HepG2 (cell line): ENCODE data around the gene ANKRD61. TPM values are rescaled to one million over a fixed set of nuclear protein-coding genes. Genes with fewer than 3 reads are reported as not detected.

ENCODE experiments used
- ATAC-seq: fragments of 200-7000 bp; cut with Tn5 transposase; 3 replicates; pipeline ENCODE4 v1.9.1; 2020; ENCODE audit warnings: mild to moderate bottlenecking, moderate library complexity
- BruUV-seq: library from RNA; stranded (reverse); fragments of 400-500 nt; replicated peaks from 2 replicates; lab custom pipeline; 2021; lab: Mats Ljungman, UMichigan
- CTCF ChIA-PET: fragments of 300-600 bp; formaldehyde crosslinking; extraction: SDS; loops from one replicate; lab custom pipeline; 2021; ENCODE audit warnings: low total read pairs, inconsistent platforms, low intra/inter-chr PET ratio; lab: Yijun Ruan, JAX
- POLR2A ChIA-PET: fragments of 350-600 bp; sonication (Branson Sonifier 250); formaldehyde crosslinking; loops from one replicate; lab custom pipeline; 2020; ENCODE audit warnings: antibody characterized with exemption, inconsistent platforms; lab: Yijun Ruan, JAX
- DNase-seq: peaks from one replicate; pipeline ENCODE4 v3.0.0-alpha.2; 2015; ENCODE audit warnings: low spot score
- FAIRE-seq: peaks from 3 replicates; lab custom pipeline; 2011; peaks lifted over from hg19 to GRCh38; lab: Jason Lieb, UNC
- H2AFZ ChIP-seq: one replicate; pipeline ENCODE4 v1.6.1; 2011; ENCODE audit warnings: low read length, inconsistent platforms
- H3K27ac ChIP-seq: fragments of 300-600 bp; 3 replicates; pipeline ENCODE4 v1.8.0; 2011; ENCODE audit warnings: mixed run types, mild to moderate bottlenecking, mixed read lengths, low read length, inconsistent platforms; ENCODE audit not compliant: insufficient read depth; ENCODE audit errors: extremely low read length
- H3K27me3 ChIP-seq, 2 experiments: fragments of 200-600 bp in 1 of 2; 2 replicates in 1 of 2; 3 replicates in 1 of 2; pipeline versions ENCODE4 v1.6.0 to v1.8.0; 2011; ENCODE audit warnings: low read length in 2 of 2, mild to moderate bottlenecking in 2 of 2, moderate library complexity in 2 of 2, inconsistent platforms in 1 of 2; ENCODE audit not compliant: insufficient read depth in 2 of 2, control insufficient read depth in 1 of 2
- H3K36me3 ChIP-seq, 2 experiments: fragments of 200-600 bp in 1 of 2; replicated peaks in 1 of 2; 2 replicates in 1 of 2; 3 replicates in 1 of 2; pipeline versions ENCODE4 v1.5.1 to v1.8.0; 2011; ENCODE audit warnings: low read length in 2 of 2, inconsistent platforms in 1 of 2; ENCODE audit not compliant: insufficient read depth in 2 of 2, control insufficient read depth in 1 of 2
- H3K4me1 ChIP-seq: 2 replicates; pipeline ENCODE4 v1.5.1; 2012; ENCODE audit warnings: low read length, inconsistent platforms; ENCODE audit not compliant: insufficient read depth
- H3K4me2 ChIP-seq: 2 replicates; pipeline ENCODE4 v1.6.0; 2011; ENCODE audit warnings: low read depth, low read length, inconsistent platforms
- H3K4me3 ChIP-seq, 3 experiments: fragments of 200-600 bp in 1 of 3; sonication (generic), shearing (Covaris generic) in 1 of 3; replicated peaks in 1 of 3; 2 replicates each; pipeline ENCODE4 v1.5.1; 2011 to 2016; ENCODE audit warnings: low read length in 3 of 3, inconsistent platforms in 2 of 3, low read depth in 2 of 3, mild to moderate bottlenecking in 2 of 3, control low read depth in 1 of 3, mixed read lengths in 1 of 3; ENCODE audit not compliant: insufficient read depth in 1 of 3
- H3K79me2 ChIP-seq: one replicate; pipeline ENCODE4 v1.6.1; 2011; ENCODE audit warnings: low read length, inconsistent platforms; ENCODE audit not compliant: insufficient read depth
- H3K9ac ChIP-seq: 2 replicates; pipeline ENCODE4 v1.6.0; 2011; ENCODE audit warnings: mild to moderate bottlenecking, low read depth, low read length, inconsistent platforms; ENCODE audit not compliant: insufficient read depth
- H3K9me3 ChIP-seq: 2 replicates; pipeline ENCODE4 v1.5.1; 2012; ENCODE audit warnings: mild to moderate bottlenecking, low read length
- H4K20me1 ChIP-seq: 2 replicates; pipeline ENCODE4 v1.6.0; 2011; ENCODE audit warnings: inconsistent platforms, mild to moderate bottlenecking, low read length, moderate library complexity; ENCODE audit not compliant: insufficient read depth
- ARNT ChIP-seq: fragments of 450-650 bp; IDR thresholded peaks from 2 replicates; pipeline ENCODE4 v1.6.1; 2017
- POLR2A ChIP-seq, 2 experiments: IDR thresholded peaks; 2 replicates each; pipeline ENCODE4 v1.6.1; 2011; ENCODE audit warnings: low read depth in 2 of 2, low read length in 2 of 2, mild to moderate bottlenecking in 1 of 2, moderate library complexity in 1 of 2; ENCODE audit not compliant: insufficient read depth in 1 of 2
- POLR2G ChIP-seq: fragments of 200-400 bp; formaldehyde crosslinking; IDR thresholded peaks from 2 replicates; pipeline ENCODE4 v1.6.1; 2018; ENCODE audit warnings: mild to moderate bottlenecking, low read depth, low read length, moderate library complexity
- RBAK ChIP-seq: sonication (generic); formaldehyde crosslinking; IDR thresholded peaks from 2 replicates; pipeline ENCODE4 v1.5.1; 2020; ENCODE audit warnings: mild to moderate bottlenecking, missing genetic modification reagents
- RBM22 ChIP-seq: fragments of 200-400 bp; formaldehyde crosslinking; optimal IDR thresholded peaks from 2 replicates; pipeline ENCODE3; 2017; ENCODE audit warnings: mild to moderate bottlenecking, low read length, moderate library complexity
- TFAP4 ChIP-seq: sonication (generic); IDR thresholded peaks from 2 replicates; pipeline ENCODE4 v1.6.1; 2016; ENCODE audit warnings: low read depth, borderline replicate concordance
- TP53 ChIP-seq: sonication (generic); formaldehyde crosslinking; conservative IDR thresholded peaks from 2 replicates; pipeline ENCODE4 v1.4.0; 2020; ENCODE audit warnings: missing genetic modification reagents
- ZMYM2 ChIP-seq: sonication (generic); formaldehyde crosslinking; IDR thresholded peaks from 2 replicates; pipeline ENCODE4 v1.8.0; 2022; ENCODE audit warnings: mild to moderate bottlenecking, missing genetic modification reagents
- ZNF101 ChIP-seq: sonication (generic); formaldehyde crosslinking; IDR thresholded peaks from 2 replicates; pipeline ENCODE4 v1.4.0; 2020; ENCODE audit warnings: mild to moderate bottlenecking, low read depth, missing genetic modification reagents, borderline replicate concordance
- ZNF232 ChIP-seq: sonication (generic); formaldehyde crosslinking; IDR thresholded peaks from 2 replicates; pipeline ENCODE4 v1.4.0; 2020; ENCODE audit warnings: missing genetic modification reagents, borderline replicate concordance
- ZNF3 ChIP-seq: IDR thresholded peaks from 2 replicates; pipeline ENCODE4 v1.7.0; 2017; ENCODE audit warnings: inconsistent platforms
- ZNF354B ChIP-seq: sonication (generic); formaldehyde crosslinking; IDR thresholded peaks from 2 replicates; pipeline ENCODE4 v1.8.0; 2022; ENCODE audit warnings: mild to moderate bottlenecking, missing genetic modification reagents
- ZNF501 ChIP-seq: sonication (generic); formaldehyde crosslinking; IDR thresholded peaks from 2 replicates; pipeline ENCODE4 v1.5.1; 2020; ENCODE audit warnings: mild to moderate bottlenecking, moderate library complexity, missing genetic modification reagents
- ZNF512 ChIP-seq: sonication (generic); formaldehyde crosslinking; IDR thresholded peaks from 2 replicates; pipeline ENCODE4 v1.4.0; 2020; ENCODE audit warnings: mild to moderate bottlenecking, missing genetic modification reagents
- ZNF720 ChIP-seq: sonication (generic); formaldehyde crosslinking; IDR thresholded peaks from 2 replicates; pipeline ENCODE4 v1.4.0; 2020; ENCODE audit warnings: missing genetic modification reagents
- ZNF790 ChIP-seq: sonication (generic); formaldehyde crosslinking; IDR thresholded peaks from 2 replicates; pipeline ENCODE4 v1.8.0; 2022; ENCODE audit warnings: missing genetic modification reagents, mild to moderate bottlenecking, borderline replicate concordance
- WGBS: methylation state at CpG from one replicate; pipeline ENCODE4 v1.1.6; 2017; ENCODE audit warnings: low lambda C conversion rate; 5-methylcytosine and 5-hydroxymethylcytosine counted together
- in situ Hi-C: cut with HindIII; loops from 2 replicates; pipeline ENCODE4 v1.10.0; 2017; ENCODE audit warnings: low pct_unique_long_range_greater_than_20kb; ENCODE audit not compliant: extremely low pct_ligation_motif_present
- intact Hi-C: fragments of 100-400 bp; cut with micrococcal nuclease; formaldehyde crosslinking; loops from one replicate; pipeline ENCODE4 v1.10.0; 2022; ENCODE audit not compliant: unreplicated experiment
- polyA plus RNA-seq, 8 experiments: library from polyadenylated mRNA; depleted of rRNA in 3 of 8; stranded (reverse) in 7 of 8; unstranded in 1 of 8; fragments of >200 nt; fragmentation: Illumina TruSeq in 4 of 8; extraction: Trizol in 4 of 8; gene quantifications; 2 replicates each; pipeline versions ENCODE4 v1.2.1 to v1.2.3, GENCODE V29; 2011 to 2016; ENCODE audit warnings: low read depth in 4 of 8, missing spikeins in 1 of 8, mixed read lengths in 1 of 8; ENCODE audit not compliant: insufficient read depth in 1 of 8
- total RNA-seq, 5 experiments: library from RNA; depleted of rRNA; stranded (reverse); fragments of >200 nt; fragmentation: Illumina TruSeq; extraction: Trizol; gene quantifications; 2 replicates each; pipeline ENCODE4 v1.2.3, GENCODE V29; 2016; ENCODE audit warnings: low read depth in 1 of 5

Gene ANKRD61
- total and polyA plus RNA-seq, 2 of the 13 experiments (the other 11 are each of a cell fraction or from before 2014, with no cell fraction given), result 0.13 TPM; not detected in 1

GRCh38 chr7:6023974-6024435 is 7.2 kb upstream of the ANKRD61 start:
- no peaks in the 10 kb centered on the region for H3K9me3 ChIP-seq
- no peak overlapping the region for H3K9ac ChIP-seq
- no peak overlapping the region for H3K4me3 ChIP-seq
- intact Hi-C loops, result no loop called here
- FAIRE-seq (no peak), DNase-seq (no peak), ATAC-seq (no peak)
- H3K4me2 ChIP-seq, result no peak overlapping the region
- no peaks in the 10 kb centered on the region for H3K4me1 ChIP-seq
- POLR2A ChIA-PET, result interaction anchor here (0.5 to 1.6 kb wide), 3 partner anchors 8 to 326 kb away, joined by 3 to 5 read pairs (median 3); no protein-coding TSS in a partner anchor
- TF ChIP-seq ZNF232 (CRISPR knock-in tag) (no peak), TP53 (CRISPR knock-in tag) (no peak), POLR2A (IDR thresholded peaks at IDR 0.05; ENCODE audit: insufficient read depth in 1 of 2, low read depth in 2 of 2, low read length in 2 of 2) (0 out of 4 replicates have a peak, but pooled peaks of 1 of the 2 experiments have one; percentile 32), ZNF512 (CRISPR knock-in tag) (no peak), ZNF354B (CRISPR knock-in tag) (no peak), ZNF101 (CRISPR knock-in tag) (no peak), ZMYM2 (no peak), ZNF3 (no peak), ZNF720 (CRISPR knock-in tag) (no peak), ZNF501 (CRISPR knock-in tag) (no peak), TFAP4 (no peak), ARNT (no peak), POLR2G (0 out of 2 replicates have a peak, but pooled peaks have one; percentile 13), ZNF790 (CRISPR knock-in tag) (no peak), RBAK (CRISPR knock-in tag) (no peak), RBM22 (peak; percentile 89)
- WGBS, result 95% methylated on average over 7 of the region's 7 CpGs
- H4K20me1 ChIP-seq, result no peaks in the 10 kb centered on the region
- H3K27me3 ChIP-seq, result no peaks in the 10 kb centered on the region
- in situ Hi-C loops, result no loop called here
- CTCF ChIA-PET, result no interaction called here
- TSS peak; percentile 65 for BruUV-seq
- peaks cover 44 to 96% of the 10 kb centered on the region in 2 experiments for H3K36me3 ChIP-seq
- no peaks in the 10 kb centered on the region for H3K79me2 ChIP-seq
- H3K27ac ChIP-seq, result no peak overlapping the region
- H2AFZ ChIP-seq, result no peak overlapping the region
